ENCODE measurements around the gene PRKCD. TPM values are rescaled to one million over a fixed set of nuclear protein-coding genes. Genes with fewer than 3 reads are reported as not detected.
"Not testable (repeated sequence)": the region's sequence is repeated elsewhere in the genome, so short reads cannot be mapped to it uniquely, and the experiment has no call there.

The PRKCD gene
- total RNA-seq, 1 experiment from 2014 or later, result 34.3 TPM

DNA sequence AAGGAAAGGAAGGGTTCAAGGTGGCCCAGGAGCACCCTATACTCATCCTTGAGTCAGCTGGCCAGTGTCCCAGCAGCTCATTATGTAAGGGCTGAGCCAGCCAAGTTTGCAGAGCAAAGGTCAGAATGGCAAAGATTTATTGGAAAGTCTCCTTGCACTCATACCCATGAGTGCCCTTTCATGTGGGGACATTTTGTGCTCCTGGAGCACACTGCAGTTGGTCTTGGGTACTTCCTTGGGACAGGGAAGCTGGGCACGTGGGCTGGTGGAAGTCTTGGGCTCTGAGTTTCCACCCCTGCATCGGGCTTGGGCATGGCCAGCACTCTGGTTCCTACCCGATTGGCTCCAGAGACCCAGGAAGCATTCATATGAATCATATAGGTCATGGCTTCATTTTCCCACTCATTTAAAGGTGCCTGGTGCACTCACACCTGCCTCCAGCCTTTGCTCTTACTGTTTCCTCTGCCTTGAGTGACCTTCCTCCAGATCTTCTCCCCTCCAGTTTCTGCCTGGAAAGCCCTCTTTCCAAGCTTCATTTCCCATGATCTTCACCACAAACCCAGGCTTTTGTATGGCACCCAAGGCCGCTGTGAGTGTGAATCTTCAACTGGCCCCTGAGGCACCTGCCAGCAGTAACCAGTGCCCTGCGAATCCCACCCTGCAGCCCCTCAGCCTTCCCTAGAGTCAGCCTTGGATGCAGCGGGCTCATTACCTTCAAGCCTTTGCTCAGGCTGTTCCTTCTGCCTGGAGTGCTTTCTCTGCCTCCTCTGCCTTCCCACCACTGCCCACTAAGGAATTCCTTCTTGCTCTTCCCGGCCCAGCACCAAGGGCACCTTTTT is 10.5 kb upstream of the PRKCD start:
- Histone ChIP-seq H3K79me2 (ENCODE audit: low read depth) (no peaks in the 10 kb centered on the region), H3K27me3 (ENCODE audit: insufficient read depth, low read depth) (no peaks in the 10 kb centered on the region), H3K9me3 (ENCODE audit: insufficient read depth, low read depth) (no peaks in the 10 kb centered on the region), H2AFZ (peak overlapping the region; percentile 24; the same call in 1 of the 2 replicates), H4K20me1 (ENCODE audit: insufficient read depth) (no peaks in the 10 kb centered on the region), H3K9me2 (ENCODE audit: insufficient read depth) (no peaks in the 10 kb centered on the region), H3K36me3 (ENCODE audit: low read depth) (no peaks in the 10 kb centered on the region), H3K4me2 (peak overlapping the region; percentile 70), H3K4me1 (replicated peaks; ENCODE audit: insufficient read depth) (peaks cover 99% of the 10 kb centered on the region), H3K27ac (peak overlapping the region; percentile 10), H3F3A (ENCODE audit: insufficient read depth, low read depth) (peaks cover 34% of the 10 kb centered on the region), H3K4me3 (no peak overlapping the region)
- CTCF ChIA-PET, result interaction anchor here (0.5 to 0.9 kb wide), 3 partner anchors 13 to 16 kb away, joined by 3 to 5 read pairs (median 3); no protein-coding TSS in a partner anchor
- DNase-seq, result peak in 1 of 2 experiments; percentile 73
- BruUV-seq (replicated peaks), result no TSS peak
- intact Hi-C loops (cut with micrococcal nuclease; ENCODE audit: unreplicated experiment), result no loop called here
- POLR2A ChIA-PET (ENCODE audit: unreplicated experiment), result no interaction called here
- no peak for TF ChIP-seq EZH2 (IDR thresholded peaks at IDR 0.05; ENCODE audit: low read depth)
- TF ChIP-seq, protein P1, sequence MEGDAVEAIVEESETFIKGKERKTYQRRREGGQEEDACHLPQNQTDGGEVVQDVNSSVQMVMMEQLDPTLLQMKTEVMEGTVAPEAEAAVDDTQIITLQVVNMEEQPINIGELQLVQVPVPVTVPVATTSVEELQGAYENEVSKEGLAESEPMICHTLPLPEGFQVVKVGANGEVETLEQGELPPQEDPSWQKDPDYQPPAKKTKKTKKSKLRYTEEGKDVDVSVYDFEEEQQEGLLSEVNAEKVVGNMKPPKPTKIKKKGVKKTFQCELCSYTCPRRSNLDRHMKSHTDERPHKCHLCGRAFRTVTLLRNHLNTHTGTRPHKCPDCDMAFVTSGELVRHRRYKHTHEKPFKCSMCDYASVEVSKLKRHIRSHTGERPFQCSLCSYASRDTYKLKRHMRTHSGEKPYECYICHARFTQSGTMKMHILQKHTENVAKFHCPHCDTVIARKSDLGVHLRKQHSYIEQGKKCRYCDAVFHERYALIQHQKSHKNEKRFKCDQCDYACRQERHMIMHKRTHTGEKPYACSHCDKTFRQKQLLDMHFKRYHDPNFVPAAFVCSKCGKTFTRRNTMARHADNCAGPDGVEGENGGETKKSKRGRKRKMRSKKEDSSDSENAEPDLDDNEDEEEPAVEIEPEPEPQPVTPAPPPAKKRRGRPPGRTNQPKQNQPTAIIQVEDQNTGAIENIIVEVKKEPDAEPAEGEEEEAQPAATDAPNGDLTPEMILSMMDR (conservative IDR thresholded peaks at IDR 0.05), result no peak

DNA sequence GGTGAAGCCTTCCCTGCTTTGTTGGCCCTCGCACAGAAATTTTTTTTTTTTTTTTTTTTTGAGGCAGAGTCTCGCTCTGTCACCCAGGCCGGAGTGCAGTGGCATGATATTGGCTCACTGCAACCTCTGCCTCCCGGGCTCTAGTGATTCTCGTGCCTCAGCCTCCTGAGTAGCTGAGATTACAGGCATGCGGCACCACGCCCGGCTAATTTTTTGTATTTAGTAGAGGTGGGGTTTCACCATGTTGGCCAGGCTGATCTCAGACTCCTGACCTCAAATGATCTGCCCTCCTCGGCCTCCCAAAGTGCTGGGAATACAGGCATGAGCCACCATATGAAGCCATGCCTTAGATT is 9.9 kb upstream of the PRKCD start:
- POLR2A ChIA-PET (ENCODE audit: unreplicated experiment); CTCF ChIA-PET: not testable (repeated sequence)
- peak overlapping the region; percentile 70 for H3K4me2 ChIP-seq

DNA sequence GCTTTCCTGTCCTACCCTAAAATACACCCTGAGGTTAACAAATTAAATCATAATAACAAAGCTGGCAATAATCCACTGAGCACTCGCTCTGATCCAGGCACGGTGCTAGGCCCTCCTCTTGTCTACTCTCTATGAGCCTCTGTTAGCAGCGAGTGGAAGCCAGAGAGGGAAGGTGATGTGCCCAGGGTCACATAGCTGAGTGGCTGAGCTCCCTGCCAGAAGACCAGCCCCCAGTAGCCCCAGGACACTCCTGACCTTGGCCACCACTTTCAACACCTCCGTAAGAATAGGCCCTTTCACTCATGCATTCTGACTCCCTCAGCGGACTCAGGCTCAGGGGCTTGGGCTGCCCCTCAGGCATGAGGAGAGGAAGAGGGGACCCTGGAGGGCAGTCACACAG is 9.5 kb upstream of the PRKCD start:
- H3K36me3 ChIP-seq (ENCODE audit: low read depth), result no peaks in the 10 kb centered on the region
- H3K4me3 ChIP-seq, result no peak overlapping the region
- CTCF ChIA-PET, result no interaction called here
- H3K4me1 ChIP-seq (replicated peaks; ENCODE audit: insufficient read depth), result peaks cover 99% of the 10 kb centered on the region
- TF ChIP-seq EZH2 (IDR thresholded peaks at IDR 0.05; ENCODE audit: low read depth), result no peak
- TF ChIP-seq, protein P1 (conservative IDR thresholded peaks at IDR 0.05), result no peak
- no TSS peak for BruUV-seq (replicated peaks)
- H3K27ac ChIP-seq, result no peak overlapping the region
- H3K27me3 ChIP-seq (ENCODE audit: insufficient read depth, low read depth), result no peaks in the 10 kb centered on the region
- intact Hi-C loops (cut with micrococcal nuclease; ENCODE audit: unreplicated experiment), result no loop called here
- no peaks in the 10 kb centered on the region for H3K9me3 ChIP-seq (ENCODE audit: insufficient read depth, low read depth)
- no peak for DNase-seq
- H3K79me2 ChIP-seq (ENCODE audit: low read depth), result no peaks in the 10 kb centered on the region
- no peaks in the 10 kb centered on the region for H3K9me2 ChIP-seq (ENCODE audit: insufficient read depth)
- no peak overlapping the region for H2AFZ ChIP-seq
- POLR2A ChIA-PET (ENCODE audit: unreplicated experiment), result no interaction called here
- H3K4me2 ChIP-seq, result peak overlapping the region; percentile 36
- no peaks in the 10 kb centered on the region for H4K20me1 ChIP-seq (ENCODE audit: insufficient read depth)
- peaks cover 30% of the 10 kb centered on the region for H3F3A ChIP-seq (ENCODE audit: insufficient read depth, low read depth)

More for the DNA sequence above, 9.9 kb upstream of the PRKCD start:
- DNase-seq; BruUV-seq (replicated peaks); H3K9me2 ChIP-seq (ENCODE audit: insufficient read depth); H3K27ac ChIP-seq; H3K79me2 ChIP-seq (ENCODE audit: low read depth); H3K4me3 ChIP-seq; H3K36me3 ChIP-seq (ENCODE audit: low read depth); H3K27me3 ChIP-seq (ENCODE audit: insufficient read depth, low read depth); H2AFZ ChIP-seq; H3K9me3 ChIP-seq (ENCODE audit: insufficient read depth, low read depth); H4K20me1 ChIP-seq (ENCODE audit: insufficient read depth); intact Hi-C loops (cut with micrococcal nuclease; ENCODE audit: unreplicated experiment): not testable (repeated sequence)
- peaks cover 99% of the 10 kb centered on the region for H3K4me1 ChIP-seq (replicated peaks; ENCODE audit: insufficient read depth)
- peaks cover 32% of the 10 kb centered on the region for H3F3A ChIP-seq (ENCODE audit: insufficient read depth, low read depth)
